ENCODE data around the gene CCT6A.
"Not testable (repeated sequence)": the region's sequence is repeated elsewhere in the genome, so short reads cannot be mapped to it uniquely, and the experiment has no call there.

The CCT6A gene, protein sequence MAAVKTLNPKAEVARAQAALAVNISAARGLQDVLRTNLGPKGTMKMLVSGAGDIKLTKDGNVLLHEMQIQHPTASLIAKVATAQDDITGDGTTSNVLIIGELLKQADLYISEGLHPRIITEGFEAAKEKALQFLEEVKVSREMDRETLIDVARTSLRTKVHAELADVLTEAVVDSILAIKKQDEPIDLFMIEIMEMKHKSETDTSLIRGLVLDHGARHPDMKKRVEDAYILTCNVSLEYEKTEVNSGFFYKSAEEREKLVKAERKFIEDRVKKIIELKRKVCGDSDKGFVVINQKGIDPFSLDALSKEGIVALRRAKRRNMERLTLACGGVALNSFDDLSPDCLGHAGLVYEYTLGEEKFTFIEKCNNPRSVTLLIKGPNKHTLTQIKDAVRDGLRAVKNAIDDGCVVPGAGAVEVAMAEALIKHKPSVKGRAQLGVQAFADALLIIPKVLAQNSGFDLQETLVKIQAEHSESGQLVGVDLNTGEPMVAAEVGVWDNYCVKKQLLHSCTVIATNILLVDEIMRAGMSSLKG

DNA sequence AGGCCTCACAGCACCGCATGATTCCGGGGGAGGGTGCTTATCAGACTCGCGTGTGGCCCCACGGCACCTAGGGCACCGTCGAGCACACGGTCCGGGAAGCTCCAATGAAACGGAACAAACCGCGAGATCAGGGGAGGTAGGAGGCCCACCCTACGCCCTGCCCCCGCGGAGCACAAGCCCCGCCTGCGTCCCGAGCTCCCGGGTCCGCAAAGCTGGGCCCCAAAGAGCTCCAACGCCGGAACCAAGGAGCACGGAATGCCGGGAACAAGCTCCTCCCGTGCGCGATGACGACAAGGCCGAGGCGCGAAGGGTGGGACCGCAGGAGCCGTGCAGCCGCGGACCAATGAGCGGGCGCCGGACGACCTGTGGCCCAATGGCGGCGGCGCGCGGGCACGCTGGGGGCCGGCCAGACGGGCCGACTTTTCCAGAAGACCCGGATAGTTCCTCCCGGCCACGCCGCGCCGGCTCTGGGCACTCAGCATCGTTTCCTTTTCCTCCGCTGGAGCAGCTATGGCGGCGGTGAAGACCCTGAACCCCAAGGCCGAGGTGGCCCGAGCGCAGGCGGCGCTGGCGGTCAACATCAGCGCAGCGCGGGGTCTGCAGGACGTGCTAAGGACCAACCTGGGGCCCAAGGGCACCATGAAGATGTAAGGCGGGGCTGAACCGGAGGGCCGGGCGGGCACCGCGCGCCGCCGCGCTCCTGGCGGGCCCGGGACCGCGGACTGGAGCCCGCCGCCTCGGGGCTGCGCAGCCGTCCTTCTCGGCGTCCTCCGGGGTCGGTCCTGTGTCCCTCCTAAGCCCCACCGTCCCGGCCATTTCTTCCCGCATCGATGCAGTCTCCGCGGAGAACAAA is at the start of gene CCT6A, which contains the start of gene PSPH:
TSS of gene CCT6A (plus strand) at position 427 of the 853 bp plus-strand sequence. CDS start at position 511, 84 bp downstream.
TSS of gene PSPH (minus strand) at position 106 of the 853 bp plus-strand sequence. CDS start 30,232 bp downstream, outside the sequence.
- peak; percentile 74 for DNase-seq

DNA sequence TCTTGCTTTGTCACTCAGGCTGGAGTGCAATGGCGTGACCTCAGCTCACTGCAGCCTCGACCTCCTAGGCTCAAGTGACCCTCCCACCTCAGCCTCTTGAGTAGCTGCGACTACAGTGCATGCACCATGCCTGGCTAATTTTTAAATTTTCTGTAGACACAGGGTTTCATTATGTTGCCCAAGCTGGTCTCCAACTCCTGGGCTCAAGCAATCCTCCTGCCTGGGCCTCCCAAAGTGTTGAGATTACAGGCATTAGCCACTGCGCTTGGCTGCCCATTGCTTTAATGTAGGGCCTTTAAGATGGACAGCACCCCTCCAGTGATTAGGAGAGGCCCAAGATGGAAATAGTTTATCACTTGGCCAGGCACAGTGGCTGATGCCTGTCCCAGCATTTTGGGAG is 47.8 kb upstream of the CCT6A start:
- DNase-seq, result no peak

DNA sequence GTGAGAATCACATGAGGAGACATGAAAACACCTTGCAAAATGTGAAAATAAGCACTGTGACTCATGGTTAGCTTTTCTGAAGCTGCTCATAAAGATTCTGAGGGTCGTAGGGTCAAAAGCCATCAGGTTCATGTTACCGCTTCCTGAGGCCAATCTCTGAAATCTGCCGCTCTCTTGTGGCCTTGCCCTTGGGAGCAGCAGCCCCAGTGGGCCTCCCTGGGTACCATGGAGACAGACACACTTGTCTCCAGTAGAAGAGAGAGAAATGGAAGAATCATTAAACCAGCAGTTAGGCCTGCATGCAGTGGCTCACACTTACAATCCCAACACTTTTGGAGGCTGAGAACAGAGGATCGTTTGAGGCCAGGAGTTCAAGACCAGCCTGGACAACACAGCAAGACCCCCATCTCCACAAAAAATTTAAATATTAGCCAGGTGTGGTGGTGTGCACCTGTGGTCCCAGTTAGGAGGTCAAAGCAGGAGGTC is 44.4 kb upstream of the CCT6A start:
- DNase-seq, result no peak

DNA sequence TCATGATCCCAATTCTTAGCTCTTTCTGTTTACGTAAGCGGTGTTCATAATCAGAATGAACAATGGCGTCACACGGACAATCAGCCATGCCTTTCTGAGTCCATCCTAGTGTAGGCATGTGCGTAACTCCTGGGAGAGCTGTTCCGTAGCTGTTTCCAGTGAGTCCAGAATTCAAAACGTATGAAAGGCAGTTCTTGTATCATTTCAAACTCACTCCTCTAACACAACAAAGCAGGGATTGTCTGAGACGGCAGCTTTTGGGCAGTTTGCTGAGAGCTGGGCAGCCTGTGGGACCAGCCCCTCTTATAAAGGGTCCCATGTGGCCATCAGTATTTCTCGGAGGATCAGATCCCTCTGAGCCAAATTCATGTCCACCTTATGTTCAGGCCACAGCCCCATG is 43.7 kb upstream of the CCT6A start:
- DNase-seq, result no peak

DNA sequence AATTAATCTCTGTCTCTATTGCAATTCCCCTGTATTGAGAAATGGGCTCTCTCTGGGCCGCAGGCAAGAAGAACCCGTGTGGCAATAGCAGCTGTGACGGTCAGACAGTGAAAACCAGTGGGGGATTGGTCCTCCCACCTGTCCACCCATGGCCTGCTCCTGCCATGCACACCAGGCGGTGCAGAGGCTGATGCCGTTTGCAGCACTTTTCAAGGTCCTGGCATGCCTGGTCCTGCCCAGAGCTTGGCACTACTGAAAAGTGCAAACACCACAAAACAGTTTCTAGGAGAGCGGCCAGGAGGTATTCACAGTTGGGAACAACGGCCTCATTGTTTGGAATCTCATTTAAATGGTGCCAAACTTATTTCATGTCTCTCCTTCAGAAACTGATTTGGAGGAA is 41.9 kb upstream of the CCT6A start:
- DNase-seq, result no peak

DNA sequence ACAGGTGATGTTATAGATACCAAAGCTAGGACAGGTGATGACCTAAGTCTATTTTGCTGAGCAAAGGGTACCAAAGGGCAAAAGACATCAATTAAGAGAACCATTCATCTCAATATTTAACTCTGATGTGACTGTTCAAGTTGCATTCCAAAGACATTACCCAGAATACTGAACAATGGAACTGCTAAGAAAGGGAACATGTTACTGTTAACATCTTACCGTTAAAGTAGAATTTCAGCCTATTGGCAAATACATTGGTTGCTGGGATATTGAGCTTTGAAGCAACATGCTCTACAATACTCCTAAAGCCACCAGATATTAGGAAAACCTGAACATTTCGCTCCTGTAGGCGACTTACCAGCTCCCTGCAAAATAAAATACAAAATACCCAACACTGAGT is 34.5 kb upstream of the CCT6A start:
- not testable (repeated sequence) for DNase-seq

DNA sequence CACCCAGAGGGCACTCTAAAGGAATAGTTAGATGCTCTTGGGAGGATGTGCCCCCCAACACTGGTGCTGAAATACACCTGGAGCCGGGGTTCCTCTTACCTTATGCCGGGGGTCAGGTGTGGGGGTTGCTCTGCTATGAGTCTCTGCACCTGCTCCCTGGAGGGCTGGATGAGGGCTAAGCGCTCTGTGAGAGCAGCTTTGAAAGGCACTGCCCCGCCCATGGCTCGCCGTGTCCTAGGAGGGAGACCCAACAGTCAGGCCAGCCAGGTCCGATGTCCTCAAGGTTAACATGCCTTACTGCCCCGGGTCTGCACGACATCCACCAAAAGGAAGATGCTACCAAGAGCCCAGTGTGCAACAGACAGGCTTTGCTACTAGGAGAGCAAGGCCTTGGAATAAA is 32.1 kb upstream of the CCT6A start:
- DNase-seq, result no peak

DNA sequence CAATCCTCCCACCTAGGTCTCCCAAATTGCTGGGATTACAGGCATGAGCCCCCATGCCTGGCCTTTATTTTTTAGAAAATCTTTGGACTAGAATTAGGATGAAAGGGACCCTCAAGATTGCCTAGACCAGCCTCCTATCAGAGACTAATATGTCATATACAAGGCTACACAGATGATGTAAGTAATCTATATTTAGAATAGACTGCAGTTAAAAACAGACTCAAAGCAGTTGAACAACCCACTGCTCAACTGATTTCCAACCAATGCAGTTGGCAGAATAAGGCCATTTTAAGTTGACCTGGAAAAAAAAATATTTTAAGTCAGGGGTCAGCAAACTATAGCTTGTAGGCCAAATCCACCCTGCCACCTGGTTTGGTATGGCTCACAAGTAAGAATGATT is 28.1 kb upstream of the CCT6A start:
- no peak for DNase-seq

DNA sequence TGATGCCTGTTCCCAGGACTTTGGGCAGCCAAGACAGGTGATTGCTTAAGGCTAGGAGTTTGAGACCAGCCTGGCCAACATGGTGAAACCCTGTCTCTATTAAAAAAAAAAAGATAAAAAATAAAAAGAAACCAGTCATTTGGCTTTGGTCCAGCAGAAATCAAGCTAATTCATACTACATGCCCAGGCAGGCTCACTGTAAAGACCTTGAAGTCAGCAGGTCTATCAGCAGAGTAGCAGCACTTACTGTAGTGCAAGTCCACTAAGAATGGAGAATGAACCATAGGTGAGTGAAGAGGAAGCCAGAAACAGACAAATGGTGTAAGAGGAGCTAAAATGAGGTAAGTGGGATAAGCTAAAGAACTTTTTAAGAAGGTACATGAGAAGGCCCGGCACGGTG is 25.0 kb upstream of the CCT6A start:
- DNase-seq, result no peak

DNA sequence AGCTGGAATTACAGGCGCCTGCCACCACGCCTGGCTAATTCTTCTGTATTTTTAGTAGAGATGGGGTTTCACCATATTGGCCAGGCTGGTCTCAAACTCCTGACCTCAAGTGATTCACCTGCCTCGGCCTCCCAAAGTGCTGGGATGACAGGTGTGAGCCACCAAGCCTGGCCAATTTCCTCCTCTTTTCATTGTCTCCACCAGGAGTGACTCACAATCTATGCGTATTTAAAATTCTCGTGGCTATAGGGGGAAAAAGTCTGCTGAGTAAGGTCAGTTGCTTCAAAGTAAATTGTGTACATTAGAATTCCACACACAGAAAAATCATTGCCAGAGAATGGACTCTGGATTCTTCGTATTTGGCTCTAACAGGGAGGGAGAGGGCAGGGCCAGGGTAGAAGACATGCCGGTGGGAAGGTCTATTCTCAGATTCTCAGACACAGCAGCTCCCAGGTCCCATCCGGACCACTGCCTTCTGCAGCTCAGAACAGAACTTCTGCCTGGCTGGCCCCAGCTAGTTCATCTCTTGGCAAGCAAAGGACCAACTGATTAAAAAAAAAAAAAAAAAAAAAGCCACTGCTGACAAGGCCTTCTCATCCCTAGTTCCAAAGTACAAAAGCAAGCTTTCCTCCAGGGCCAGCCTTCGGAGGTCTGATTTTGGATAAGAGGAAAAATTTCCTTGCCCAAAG is 22.5 kb upstream of the CCT6A start:
- no peak for DNase-seq

DNA sequence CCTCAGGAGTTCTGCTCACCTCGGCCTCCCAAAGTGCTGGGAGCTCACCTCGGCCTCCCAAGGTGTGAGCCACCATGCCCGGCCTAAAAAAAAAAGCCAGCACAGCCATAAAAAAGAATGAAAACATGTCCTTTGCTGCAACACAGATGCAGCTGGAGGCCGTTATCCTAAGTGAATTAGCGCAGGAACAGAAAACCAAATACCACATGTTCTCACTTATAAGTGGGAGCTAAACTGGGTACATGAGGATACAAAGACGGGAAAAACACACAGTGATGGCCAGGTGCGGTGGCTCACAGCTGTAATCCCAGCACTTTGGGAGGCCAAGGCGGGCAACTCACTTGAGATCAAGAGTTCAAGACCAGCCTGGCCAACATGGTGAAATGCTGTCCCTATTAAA is 21.2 kb upstream of the CCT6A start:
- no peak for DNase-seq

DNA sequence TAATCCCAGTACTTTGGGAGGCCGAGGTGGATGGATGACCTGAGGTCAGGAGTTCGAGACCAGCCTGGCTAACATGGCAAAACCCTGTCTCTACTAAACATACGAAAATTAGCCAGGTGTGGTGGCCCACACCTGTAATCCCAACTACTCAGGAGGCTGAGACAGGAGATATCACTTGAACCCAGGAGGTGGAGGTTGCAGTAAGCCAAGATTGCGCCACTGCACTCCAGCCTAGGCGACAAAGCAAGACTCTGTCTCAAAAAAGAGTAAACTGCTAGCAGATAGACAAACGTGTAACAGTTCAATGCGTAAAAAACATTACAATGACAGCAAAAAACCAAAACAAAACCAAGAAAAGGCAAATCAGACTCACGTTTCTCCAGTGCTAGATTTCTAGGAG is 20.0 kb upstream of the CCT6A start:
- DNase-seq, result not testable (repeated sequence)

DNA sequence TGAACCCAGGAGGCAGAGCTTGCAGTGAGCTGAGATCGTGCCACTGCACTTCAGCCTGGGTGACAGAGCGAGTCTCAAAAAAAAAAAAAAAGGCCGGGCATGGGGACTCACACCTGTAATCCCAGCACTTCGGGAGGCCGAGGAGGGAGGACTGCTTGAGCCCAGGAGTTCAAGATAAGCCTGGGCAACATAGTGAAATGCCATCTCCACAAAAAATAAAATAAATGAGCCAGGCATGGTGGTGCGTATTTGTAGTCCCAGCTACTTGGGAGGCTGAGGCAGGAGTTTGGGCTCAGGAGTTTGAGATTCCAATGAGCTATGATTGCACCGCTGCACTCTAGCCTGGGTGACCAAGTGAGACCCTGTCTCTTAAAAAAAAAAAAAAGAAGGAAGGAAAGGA is 19.0 kb upstream of the CCT6A start:
- DNase-seq, result not testable (repeated sequence)

DNA sequence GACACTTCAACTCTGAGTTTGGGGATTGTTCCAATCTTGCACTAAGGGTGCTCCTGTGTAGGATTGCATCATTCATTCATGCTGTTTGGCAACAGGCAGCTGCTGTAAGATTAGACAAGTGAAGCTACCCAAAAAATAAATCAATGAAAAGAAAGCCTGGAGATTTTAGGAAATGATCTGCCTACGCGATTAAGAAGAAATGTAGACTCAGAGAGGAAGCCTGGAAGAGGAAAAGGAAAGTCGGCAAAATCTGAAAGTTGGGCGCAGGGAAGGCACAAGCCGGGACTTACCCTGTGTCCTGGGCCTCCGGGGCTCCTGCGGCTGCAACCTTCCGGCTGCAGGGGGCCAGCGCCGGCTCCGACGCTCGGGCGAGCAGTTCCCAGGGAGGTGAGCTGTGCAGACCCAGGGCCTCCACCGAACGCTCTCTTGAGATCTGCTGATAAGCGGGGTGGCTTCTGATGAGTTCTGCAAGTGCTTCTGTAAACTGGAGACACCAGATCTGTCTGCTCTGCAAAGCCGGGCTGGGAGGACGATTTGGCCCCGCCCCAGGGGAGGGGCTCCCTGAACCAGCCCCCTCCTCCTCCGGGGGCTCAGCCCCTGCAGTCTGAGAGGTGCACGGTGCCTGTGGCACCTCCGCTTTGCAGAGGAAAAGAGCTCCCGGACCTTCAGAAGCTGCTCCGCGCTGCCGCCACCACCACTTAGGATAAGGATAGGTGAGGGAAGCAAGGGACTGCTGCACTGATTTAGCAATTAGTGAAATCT is 17.7 kb upstream of the CCT6A start:
- peak; percentile 62 for DNase-seq

DNA sequence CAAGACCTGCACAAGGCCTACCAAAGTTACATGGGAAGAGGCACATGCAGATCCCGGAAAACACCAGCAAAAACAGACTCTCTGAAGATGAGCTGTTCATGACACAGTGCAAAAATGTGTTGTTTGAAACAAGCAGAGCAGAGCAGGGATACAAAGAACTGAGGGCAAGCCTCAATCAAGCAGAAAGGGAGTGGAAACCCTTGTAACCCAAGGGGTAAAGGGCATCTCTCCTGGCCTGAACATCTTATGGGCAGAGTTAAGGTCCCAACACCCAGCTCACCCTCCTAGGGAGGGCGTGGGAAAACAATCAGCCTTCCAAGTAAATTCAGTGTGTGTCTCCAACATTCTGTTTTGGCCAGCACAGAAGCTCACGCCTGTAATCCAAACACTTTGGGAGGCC is 10.8 kb upstream of the CCT6A start:
- no peak for DNase-seq

DNA sequence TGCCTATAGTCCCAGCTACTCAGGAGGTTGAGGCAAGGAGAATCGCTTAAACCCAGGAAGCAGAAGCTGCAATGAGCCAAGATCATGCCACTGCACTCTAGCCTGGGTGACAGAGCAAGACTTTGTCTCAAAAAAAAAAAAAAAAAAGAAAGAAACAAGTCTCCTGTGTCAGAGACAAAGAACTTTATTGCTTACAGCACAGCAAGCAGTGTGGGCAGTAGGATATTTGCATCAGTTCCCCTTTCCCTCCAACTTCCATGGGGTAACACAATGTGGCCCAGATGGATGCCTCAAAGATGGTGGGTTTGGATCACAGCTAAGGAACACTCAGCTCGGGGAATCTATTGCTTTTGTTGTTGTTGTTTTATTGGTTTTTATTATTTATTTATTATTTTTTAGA is 5.8 kb upstream of the CCT6A start:
- not testable (repeated sequence) for DNase-seq

DNA sequence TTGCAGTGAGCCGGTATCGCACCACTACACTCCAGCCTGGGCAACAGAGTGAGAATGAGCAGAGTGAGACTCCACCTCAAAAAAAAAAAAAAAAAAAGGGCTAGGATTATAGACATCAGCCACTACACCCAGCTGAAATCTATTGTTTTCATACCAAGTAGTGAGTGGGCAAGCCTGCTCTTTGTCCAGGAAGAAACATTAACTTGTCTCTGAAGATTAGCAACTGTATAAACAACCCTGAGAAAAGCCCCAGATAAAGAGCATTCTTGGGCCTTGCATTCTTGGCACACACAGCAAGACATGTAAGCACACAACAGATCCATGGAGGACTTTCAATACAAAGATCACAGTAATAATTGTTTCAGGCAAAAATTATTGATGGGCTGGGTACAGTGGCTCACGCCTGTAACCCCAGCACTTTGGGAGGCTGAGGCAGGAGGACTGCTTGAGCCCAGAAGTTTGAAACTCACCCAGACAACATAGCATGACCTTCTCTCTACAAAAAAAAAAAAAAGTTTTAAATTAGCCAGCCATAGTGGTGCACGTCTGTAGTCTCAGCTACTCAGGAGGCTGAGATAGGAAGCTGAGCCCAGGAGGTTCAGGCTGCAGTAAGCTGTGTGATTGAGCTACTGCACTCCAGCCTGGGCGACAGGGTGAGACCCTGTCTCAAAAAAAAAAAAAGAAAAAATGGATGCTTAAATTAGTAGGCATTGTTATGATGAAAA is 4.7 kb upstream of the CCT6A start:
- no peak for DNase-seq

DNA sequence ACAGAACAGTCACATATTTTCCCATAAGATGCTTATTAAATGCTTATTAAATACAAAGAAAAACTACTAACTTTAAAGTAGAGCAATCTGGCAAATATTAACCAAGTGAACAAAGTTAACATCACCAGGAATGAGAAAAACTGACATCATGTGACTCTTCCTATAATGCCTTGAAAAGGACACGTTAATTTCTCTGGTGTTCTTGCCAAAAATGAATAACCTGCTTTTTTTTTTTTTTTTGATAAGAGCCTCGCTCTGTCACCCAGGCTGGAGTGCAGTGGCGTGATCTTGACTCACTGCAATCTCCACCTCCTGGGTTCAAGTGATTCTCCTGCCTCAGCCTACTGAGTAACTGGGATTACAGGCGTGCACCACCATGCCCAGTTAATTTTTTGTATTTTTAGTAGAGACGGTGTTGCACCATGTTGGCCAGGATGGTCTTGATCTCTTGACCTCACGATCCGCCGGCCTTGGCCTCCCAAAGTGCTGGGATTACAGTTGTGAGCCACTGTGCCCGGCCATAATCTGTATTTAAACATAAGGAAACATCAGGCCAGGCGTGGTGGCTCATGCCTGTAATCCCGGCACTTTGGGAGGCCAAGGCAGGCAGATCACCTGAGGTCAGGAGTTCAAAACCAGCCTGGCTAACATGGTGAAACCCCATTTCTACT is 4.0 kb upstream of the CCT6A start:
- not testable (repeated sequence) for DNase-seq

DNA sequence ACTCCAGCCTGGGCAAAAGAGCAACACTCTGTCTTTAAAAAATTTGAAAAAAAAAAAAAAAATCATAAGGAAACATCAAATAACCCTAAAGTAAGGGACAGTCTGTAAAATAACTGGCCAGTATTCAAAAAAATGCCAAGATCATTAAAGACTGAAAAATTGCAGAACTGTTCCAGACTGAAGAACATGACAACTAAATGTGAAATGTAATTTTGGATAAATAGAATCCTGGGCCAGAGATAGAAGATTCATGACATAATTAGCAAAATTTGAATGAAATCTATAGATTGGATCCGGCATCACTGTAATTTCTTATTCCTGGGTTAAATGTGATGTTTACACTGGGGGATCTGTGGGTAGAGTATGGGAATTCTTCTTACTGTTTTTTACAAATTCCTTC is 3.3 kb upstream of the CCT6A start:
- DNase-seq, result no peak

DNA sequence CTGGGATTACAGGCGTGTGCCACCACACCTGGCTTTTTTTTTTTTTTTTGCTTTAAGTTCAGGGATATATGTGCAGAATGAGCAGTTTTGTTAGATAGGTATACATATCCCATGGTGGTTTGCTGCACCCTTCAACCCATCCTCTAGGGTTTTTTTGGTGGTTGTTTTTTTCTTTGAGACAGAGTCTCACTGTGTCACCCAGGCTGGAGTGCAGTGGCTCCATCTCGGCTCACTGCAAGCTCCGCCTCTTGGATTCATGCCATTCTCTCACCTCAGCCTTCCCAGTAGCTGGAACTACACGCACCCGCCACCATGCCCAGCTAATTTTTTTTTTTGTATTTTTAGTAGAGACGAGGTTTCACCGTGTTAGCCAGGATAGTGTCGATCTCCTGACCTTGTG is 2.8 kb upstream of the CCT6A start:
- DNase-seq, result not testable (repeated sequence)

DNA sequence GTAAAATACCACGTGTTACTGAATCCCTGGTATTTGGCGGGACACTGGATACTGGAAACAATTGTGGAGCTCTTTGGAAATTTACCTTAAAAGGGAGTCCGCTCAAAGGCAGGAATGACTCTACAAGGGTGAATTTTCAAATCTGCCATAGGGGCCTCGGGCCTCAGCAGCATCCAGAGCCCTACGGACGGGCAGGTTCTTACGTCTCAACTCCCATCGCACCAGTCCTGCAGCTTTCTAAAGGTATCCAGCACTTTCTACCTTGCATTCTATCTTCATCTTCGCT is 569 bp upstream of the CCT6A start:
- DNase-seq, result no peak
